Fibroblast of lung (primary cell): ENCODE measurements around the gene GATC. TPM values are rescaled to one million over a fixed set of nuclear protein-coding genes. Genes with fewer than 3 reads are reported as not detected.
A peak's percentile ranks its signal among the peaks of the same experiment; 100 is the strongest.

Experiments used
- DNase-seq, 2 donors: peaks; one replicate each; pipeline versions ENCODE4 v3.0.0 to v3.0.0-alpha.2; 2010; ENCODE audit warnings: low read depth in 2 of 2
- H2AFZ ChIP-seq: 2 replicates; pipeline ENCODE4 v1.5.1; 2012; ENCODE audit warnings: low read length, control low read depth, inconsistent platforms
- H3K27ac ChIP-seq: 2 replicates; pipeline ENCODE4 v1.5.1; 2011; ENCODE audit warnings: low read length, control low read depth; ENCODE audit not compliant: insufficient read depth
- H3K27me3 ChIP-seq: 2 replicates; pipeline ENCODE4 v1.5.1; 2011; ENCODE audit warnings: mild to moderate bottlenecking, low read length; ENCODE audit not compliant: control insufficient read depth, insufficient read depth
- H3K36me3 ChIP-seq: 2 replicates; pipeline ENCODE4 v1.5.1; 2011; ENCODE audit warnings: low read length; ENCODE audit not compliant: control insufficient read depth, insufficient read depth
- H3K4me1 ChIP-seq: 2 replicates; pipeline ENCODE4 v1.5.1; 2011; ENCODE audit warnings: low read length; ENCODE audit not compliant: control insufficient read depth, insufficient read depth; ENCODE audit errors: extremely low read depth
- H3K4me2 ChIP-seq: 2 replicates; pipeline ENCODE4 v1.5.1; 2011; ENCODE audit warnings: low read length, control low read depth; ENCODE audit not compliant: insufficient read depth; ENCODE audit errors: extremely low read depth
- H3K4me3 ChIP-seq, 4 experiments: fragments of 200-600 bp in 1 of 4; sonication (generic) in 1 of 4; replicated peaks in 1 of 4; 2 replicates each; pipeline ENCODE4 v1.5.1; 2011 to 2016; ENCODE audit warnings: low read length in 4 of 4, low read depth in 3 of 4, mild to moderate bottlenecking in 3 of 4, control low read depth in 2 of 4, inconsistent platforms in 1 of 4, mixed read lengths in 1 of 4; ENCODE audit not compliant: insufficient read depth in 1 of 4; ENCODE audit errors: control extremely low read depth in 1 of 4
- H3K79me2 ChIP-seq: 2 replicates; pipeline ENCODE4 v1.5.1; 2012; ENCODE audit warnings: mild to moderate bottlenecking, low read length, inconsistent platforms; ENCODE audit not compliant: control insufficient read depth, insufficient read depth
- H3K9ac ChIP-seq: 2 replicates; pipeline ENCODE4 v1.5.1; 2011; ENCODE audit warnings: mild to moderate bottlenecking, low read length, control low read depth; ENCODE audit not compliant: insufficient read depth
- H3K9me3 ChIP-seq: 2 replicates; pipeline ENCODE4 v1.5.1; 2012; ENCODE audit warnings: low read depth, low read length; ENCODE audit not compliant: control insufficient read depth, insufficient read depth
- H4K20me1 ChIP-seq: 2 replicates; pipeline ENCODE4 v1.5.1; 2011; ENCODE audit warnings: low read length; ENCODE audit not compliant: control insufficient read depth, insufficient read depth; ENCODE audit errors: extremely low read depth
- EZH2 ChIP-seq: IDR thresholded peaks from 2 replicates; pipeline ENCODE4 v1.5.1; 2012; ENCODE audit warnings: low read length, control low read depth, mild to moderate bottlenecking; ENCODE audit errors: missing control alignments
- polyA plus RNA-seq, 2 donors: library from polyadenylated mRNA; depleted of rRNA in 1 of 2; stranded (reverse) in 1 of 2; unstranded in 1 of 2; fragments of >200 nt; gene quantifications; 2 replicates each; pipeline ENCODE4 v1.2.1, GENCODE V29; 2011 to 2012; ENCODE audit warnings: missing spikeins in 1 of 2
- total RNA-seq: library from RNA; depleted of rRNA; stranded (reverse); fragments of >200 nt; gene quantifications from 2 replicates; pipeline ENCODE4 v1.2.1, GENCODE V29; 2014
- TF ChIP-seq, protein P1 (sequence below), 2 donors: IDR thresholded peaks in 1 of 2; conservative IDR thresholded peaks in 1 of 2; 1 replicate in 1 of 2; 2 replicates in 1 of 2; pipeline ENCODE4 v1.5.1; 2011 to 2012; ENCODE audit warnings: low read length in 2 of 2, control low read depth in 1 of 2, inconsistent platforms in 1 of 2, low read depth in 1 of 2, mild to moderate bottlenecking in 1 of 2

Gene GATC
- total and polyA plus RNA-seq, 2 donors (not counting 1 experiment from before 2014, with no cell fraction given) = 18.4 to 22.3 TPM

DNA sequence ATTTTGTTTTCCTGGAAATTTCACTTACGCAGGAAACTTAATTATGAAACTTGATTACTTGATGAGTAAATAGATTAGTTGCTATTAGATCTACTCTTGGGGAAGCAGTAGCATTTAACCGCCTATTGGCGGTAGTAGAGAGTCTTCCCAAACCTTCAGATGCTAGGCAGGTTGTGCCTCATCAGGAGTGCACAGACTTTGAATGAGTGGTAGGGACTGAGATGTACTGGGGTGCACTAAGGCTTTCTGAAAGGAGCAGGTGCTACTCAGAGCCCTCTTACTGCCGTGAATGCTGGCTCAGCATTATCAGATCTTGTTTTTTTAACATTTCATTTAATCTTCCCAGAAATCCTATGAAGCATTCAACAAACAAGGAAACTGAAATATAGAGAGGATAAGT lies 7.7 kb downstream of the GATC start:
- Histone ChIP-seq H3K36me3 (peaks cover 8% of the 10 kb centered on the region), H3K9me3 (no peaks in the 10 kb centered on the region), H3K27me3 (no peaks in the 10 kb centered on the region), H3K4me2 (no peak overlapping the region), H3K4me3 (no peak overlapping the region), H3K79me2 (peaks cover 5% of the 10 kb centered on the region), H3K27ac (no peak overlapping the region), H3K4me1 (no peaks in the 10 kb centered on the region), H4K20me1 (no peaks in the 10 kb centered on the region), H2AFZ (no peak overlapping the region), H3K9ac (no peak overlapping the region)
- no peak for TF ChIP-seq EZH2
- TF ChIP-seq, protein P1, sequence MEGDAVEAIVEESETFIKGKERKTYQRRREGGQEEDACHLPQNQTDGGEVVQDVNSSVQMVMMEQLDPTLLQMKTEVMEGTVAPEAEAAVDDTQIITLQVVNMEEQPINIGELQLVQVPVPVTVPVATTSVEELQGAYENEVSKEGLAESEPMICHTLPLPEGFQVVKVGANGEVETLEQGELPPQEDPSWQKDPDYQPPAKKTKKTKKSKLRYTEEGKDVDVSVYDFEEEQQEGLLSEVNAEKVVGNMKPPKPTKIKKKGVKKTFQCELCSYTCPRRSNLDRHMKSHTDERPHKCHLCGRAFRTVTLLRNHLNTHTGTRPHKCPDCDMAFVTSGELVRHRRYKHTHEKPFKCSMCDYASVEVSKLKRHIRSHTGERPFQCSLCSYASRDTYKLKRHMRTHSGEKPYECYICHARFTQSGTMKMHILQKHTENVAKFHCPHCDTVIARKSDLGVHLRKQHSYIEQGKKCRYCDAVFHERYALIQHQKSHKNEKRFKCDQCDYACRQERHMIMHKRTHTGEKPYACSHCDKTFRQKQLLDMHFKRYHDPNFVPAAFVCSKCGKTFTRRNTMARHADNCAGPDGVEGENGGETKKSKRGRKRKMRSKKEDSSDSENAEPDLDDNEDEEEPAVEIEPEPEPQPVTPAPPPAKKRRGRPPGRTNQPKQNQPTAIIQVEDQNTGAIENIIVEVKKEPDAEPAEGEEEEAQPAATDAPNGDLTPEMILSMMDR (conservative IDR thresholded peaks at IDR 0.05 in 1 of 2, IDR thresholded peaks at IDR 0.05 in 1 of 2; ENCODE audit: low read depth in 1 of 2, low read length in 2 of 2) = peak; percentile 43 to 74
- DNase-seq = peak; percentile 16 to 19

DNA sequence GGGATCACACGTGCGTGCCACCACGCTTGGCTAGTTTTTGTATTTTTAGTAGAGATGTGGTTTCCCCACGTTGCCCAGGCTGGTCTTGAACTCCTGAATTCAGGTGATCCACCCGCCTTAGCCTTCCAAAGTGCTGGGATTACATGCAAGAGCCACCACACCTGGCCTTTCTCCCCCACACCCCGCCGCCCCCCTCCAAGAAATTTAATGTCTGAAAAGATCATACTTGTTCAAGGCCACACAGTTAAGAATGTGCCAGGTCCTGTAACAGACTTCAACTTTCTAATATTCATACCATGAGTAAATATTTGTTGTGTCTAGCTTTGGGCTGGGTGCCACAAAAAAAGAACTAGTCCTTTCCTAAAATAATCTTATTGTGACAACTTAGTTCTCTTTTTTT lies 9.1 kb downstream of the GATC start:
- no peak for TF ChIP-seq EZH2
- TF ChIP-seq, protein P1 (conservative IDR thresholded peaks at IDR 0.05 in 1 of 2, IDR thresholded peaks at IDR 0.05 in 1 of 2; ENCODE audit: low read depth in 1 of 2, low read length in 2 of 2) = no peak
- Histone ChIP-seq H3K9me3 (no peaks in the 10 kb centered on the region), H3K79me2 (no peaks in the 10 kb centered on the region), H3K27me3 (no peaks in the 10 kb centered on the region), H4K20me1 (no peaks in the 10 kb centered on the region), H3K9ac (no peak overlapping the region), H3K36me3 (peaks cover 6% of the 10 kb centered on the region), H3K4me1 (no peaks in the 10 kb centered on the region), H3K4me2 (no peak overlapping the region), H3K4me3 (no peak overlapping the region), H3K27ac (no peak overlapping the region), H2AFZ (no peak overlapping the region)
- no peak for DNase-seq

DNA sequence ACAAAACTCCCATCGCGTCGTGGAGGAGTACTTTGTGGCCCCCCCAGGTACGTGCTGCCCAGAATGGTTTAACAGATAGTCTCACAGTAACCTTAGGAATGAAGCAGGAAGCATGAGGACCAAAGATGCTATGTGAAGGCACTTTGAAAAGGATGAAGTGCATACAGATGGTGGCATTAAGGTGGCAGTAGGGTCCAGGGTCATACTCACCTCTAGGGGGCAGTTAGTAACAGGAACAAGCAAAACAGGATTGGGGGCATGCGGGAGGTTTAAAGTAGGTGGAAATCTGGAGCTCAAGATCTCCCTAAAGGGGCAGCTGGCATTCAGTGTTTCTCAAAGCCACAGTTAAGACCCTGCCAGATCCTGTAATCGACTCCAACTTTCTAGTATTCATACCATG lies 10.9 kb downstream of the GATC start:
- DNase-seq = no peak
- Histone ChIP-seq H3K9ac (no peak overlapping the region), H3K9me3 (no peaks in the 10 kb centered on the region), H3K36me3 (peaks cover 6% of the 10 kb centered on the region), H3K27ac (no peak overlapping the region), H3K4me2 (no peak overlapping the region), H3K27me3 (no peaks in the 10 kb centered on the region), H4K20me1 (no peaks in the 10 kb centered on the region), H3K79me2 (no peaks in the 10 kb centered on the region), H3K4me1 (no peaks in the 10 kb centered on the region), H3K4me3 (no peak overlapping the region), H2AFZ (no peak overlapping the region)
- TF ChIP-seq, protein P1 (conservative IDR thresholded peaks at IDR 0.05 in 1 of 2, IDR thresholded peaks at IDR 0.05 in 1 of 2; ENCODE audit: low read depth in 1 of 2, low read length in 2 of 2) = peak in 1 of 2 donors; percentile 31
- TF ChIP-seq EZH2 = no peak
